Effector memory CD8-positive, alpha-beta T cell (primary cell): ENCODE measurements around the gene PRKCQ.
"Not testable (repeated sequence)": the region's sequence is repeated elsewhere in the genome, so short reads cannot be mapped to it uniquely, and the experiment has no call there.

Experiments
- ATAC-seq: fragments of 150-1000 bp; cut with Tn5 transposase; replicated peaks from 2 replicates; pipeline ENCODE4 v1.10.0; 2021; ENCODE audit warnings: mild to moderate bottlenecking, moderate library complexity
- DNase-seq, 3 experiments: peaks; one replicate each; pipeline ENCODE4 v3.0.0; 2021
- H3K27ac Mint-ChIP-seq, 2 donors: one replicate each; pipeline ENCODE4 v1.8.0; 2022; ENCODE audit warnings: mild to moderate bottlenecking in 2 of 2, mixed read lengths in 2 of 2, moderate library complexity in 2 of 2
- H3K27me3 Mint-ChIP-seq, 2 donors: one replicate each; pipeline ENCODE4 v1.8.0; 2022; ENCODE audit warnings: mixed read lengths in 2 of 2
- H3K36me3 Mint-ChIP-seq: one replicate; pipeline ENCODE4 v1.8.0; 2022; ENCODE audit warnings: mild to moderate bottlenecking, moderate library complexity, mixed read lengths; ENCODE audit not compliant: insufficient read depth
- H3K4me1 Mint-ChIP-seq, 2 donors: one replicate each; pipeline ENCODE4 v1.8.0; 2022; ENCODE audit warnings: low read depth in 2 of 2, mixed read lengths in 2 of 2
- H3K4me3 Mint-ChIP-seq, 2 donors: one replicate each; pipeline ENCODE4 v1.8.0; 2022; ENCODE audit warnings: mild to moderate bottlenecking in 2 of 2, mixed read lengths in 2 of 2, moderate library complexity in 2 of 2
- H3K9me3 Mint-ChIP-seq, 2 donors: one replicate each; pipeline ENCODE4 v1.8.0; 2022; ENCODE audit warnings: mixed read lengths in 2 of 2

Gene PRKCQ

DNA sequence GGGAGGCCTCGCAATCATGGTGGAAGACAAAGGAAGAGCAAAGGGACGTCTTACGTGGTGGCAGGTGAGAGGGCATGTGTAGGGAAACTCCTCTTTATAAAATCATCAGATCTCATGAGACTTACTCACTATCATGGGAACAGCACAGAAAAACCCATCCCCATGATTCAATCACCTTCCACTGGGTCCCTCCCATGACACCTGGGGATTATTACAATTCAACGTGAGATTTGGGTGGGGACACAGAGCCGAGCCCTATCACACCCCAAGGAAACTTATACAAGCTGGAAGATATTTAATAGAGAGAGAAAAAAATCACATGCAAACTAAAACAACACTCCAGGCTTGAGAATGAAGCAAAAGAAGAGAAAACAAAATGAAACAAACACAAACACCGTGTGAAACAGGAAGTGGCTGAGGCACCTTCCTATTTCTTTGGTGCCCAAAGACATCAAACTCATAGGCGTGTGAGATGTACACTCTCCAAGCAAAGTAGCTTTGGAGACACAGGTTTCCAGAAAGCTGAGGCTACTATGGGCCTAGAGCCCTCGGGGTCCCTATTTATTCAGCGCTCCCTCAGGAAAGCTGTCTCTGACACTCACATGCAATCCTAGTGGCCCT lies 97.2 kb downstream of the PRKCQ start:
- Mint-ChIP-seq H3K27ac (peak overlapping the region; percentile 90 to 93), H3K36me3 (peaks cover 75% of the 10 kb centered on the region), H3K9me3 (no peaks in the 10 kb centered on the region), H3K27me3 (no peaks in the 10 kb centered on the region), H3K4me3 (peak overlapping the region; percentile 45 to 56), H3K4me1 (peaks cover 29 to 54% of the 10 kb centered on the region in 2 donors)
- ATAC-seq: peak; percentile 90
- DNase-seq: no peak

DNA sequence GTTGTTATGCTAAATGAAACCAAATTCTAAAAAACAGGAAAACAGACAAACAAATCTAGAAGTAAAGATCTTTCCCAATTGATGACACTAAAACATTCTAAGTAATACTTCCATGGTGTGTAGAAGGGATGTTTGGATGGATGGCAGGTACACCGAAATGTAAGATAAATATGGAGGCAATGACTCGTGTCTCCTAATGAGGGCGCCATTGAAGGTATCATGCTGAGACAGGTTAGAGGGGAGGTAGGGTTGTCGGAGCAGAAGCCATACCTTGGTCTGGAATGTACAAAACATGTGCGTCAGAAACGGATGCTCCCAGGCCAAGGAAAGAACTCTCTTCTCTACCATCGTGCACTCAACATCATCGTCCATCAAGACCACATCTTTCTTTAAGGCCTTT lies 101.4 kb downstream of the PRKCQ start:
- no peak overlapping the region for H3K4me3 Mint-ChIP-seq
- peak overlapping the region in 1 of 2 donors; percentile 38 for H3K27ac Mint-ChIP-seq
- DNase-seq (no peak), ATAC-seq (no peak)
- H3K9me3 Mint-ChIP-seq: no peaks in the 10 kb centered on the region
- H3K36me3 Mint-ChIP-seq: peaks cover 75% of the 10 kb centered on the region
- peaks cover 22 to 40% of the 10 kb centered on the region in 2 donors for H3K4me1 Mint-ChIP-seq
- H3K27me3 Mint-ChIP-seq: no peaks in the 10 kb centered on the region

DNA sequence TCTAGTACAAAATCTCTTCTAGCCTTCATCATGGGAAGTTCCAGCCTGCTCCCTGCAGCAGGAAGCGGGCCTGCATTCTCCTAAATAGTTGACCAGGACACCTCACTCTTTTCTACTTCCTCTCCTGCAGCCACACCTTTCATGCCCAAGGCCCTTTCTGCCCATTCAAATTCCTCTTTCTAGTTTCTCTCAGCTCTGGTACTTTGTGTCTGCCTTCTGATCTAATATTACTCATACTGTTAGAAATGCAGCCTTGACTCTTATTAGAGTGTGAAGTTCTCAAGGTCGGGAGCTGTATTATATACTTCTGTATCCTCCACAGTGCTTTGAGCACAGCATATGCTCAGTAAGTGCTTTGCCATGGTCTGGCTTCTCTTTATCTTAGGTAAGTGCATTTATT lies 103.1 kb downstream of the PRKCQ start:
- DNase-seq (no peak), ATAC-seq (no peak)
- Mint-ChIP-seq H3K9me3 (no peaks in the 10 kb centered on the region), H3K36me3 (peaks cover 72% of the 10 kb centered on the region), H3K4me1 (peaks cover 18 to 33% of the 10 kb centered on the region in 2 donors), H3K27me3 (no peaks in the 10 kb centered on the region), H3K27ac (no peak overlapping the region), H3K4me3 (no peak overlapping the region)

DNA sequence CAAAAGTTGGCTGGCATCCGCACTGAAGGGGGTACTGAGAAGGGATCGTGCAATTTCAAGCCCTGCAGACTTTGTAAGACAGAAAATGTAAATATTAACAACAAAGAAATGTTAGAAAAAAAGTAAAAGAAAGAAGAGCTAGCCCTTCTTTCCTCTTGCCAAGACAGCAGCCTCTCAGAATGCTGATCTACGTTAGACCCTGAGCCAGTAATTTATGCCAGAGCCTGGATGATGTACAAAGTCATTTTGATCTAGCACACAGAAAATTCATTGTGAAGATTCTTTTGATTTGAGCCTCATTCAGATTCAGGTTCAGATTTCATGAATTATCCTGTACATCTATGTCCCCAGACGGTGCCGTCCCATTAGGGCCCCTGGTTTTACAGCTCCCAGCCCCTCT lies 105.2 kb downstream of the PRKCQ start:
- Mint-ChIP-seq H3K36me3 (peaks cover 75% of the 10 kb centered on the region), H3K9me3 (no peaks in the 10 kb centered on the region), H3K27ac (peak overlapping the region; percentile 99), H3K4me1 (peaks cover 28 to 40% of the 10 kb centered on the region in 2 donors), H3K27me3 (no peaks in the 10 kb centered on the region), H3K4me3 (peak overlapping the region in 1 of 2 donors; percentile 89)
- ATAC-seq (no peak), DNase-seq (no peak)

DNA sequence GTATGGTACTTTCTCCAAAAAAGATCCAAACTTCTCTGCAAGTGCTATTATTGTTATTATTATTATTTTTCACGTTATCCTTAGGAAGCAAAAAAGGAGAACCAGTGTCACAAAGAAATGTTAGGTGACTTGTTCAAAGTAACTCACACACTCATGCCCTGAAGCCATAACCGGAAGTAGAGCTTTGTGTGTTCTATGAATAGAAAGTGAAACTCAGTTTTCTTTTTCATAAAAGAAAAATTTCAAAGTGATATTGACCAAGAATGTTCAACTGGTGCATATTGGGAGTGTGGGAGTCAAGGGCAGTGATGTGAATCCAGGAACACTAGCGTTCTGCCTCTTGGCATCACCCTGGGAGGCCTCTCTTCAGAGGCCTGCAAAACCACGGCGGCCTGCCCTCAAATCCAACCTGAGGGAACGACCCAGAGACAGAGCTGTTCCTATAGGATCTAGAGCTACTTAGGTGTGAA lies 106.1 kb downstream of the PRKCQ start:
- Mint-ChIP-seq H3K9me3 (no peaks in the 10 kb centered on the region), H3K27me3 (no peaks in the 10 kb centered on the region), H3K27ac (peak overlapping the region; percentile 99), H3K4me3 (peak overlapping the region; percentile 89 to 92), H3K4me1 (peaks cover 28 to 43% of the 10 kb centered on the region in 2 donors), H3K36me3 (peaks cover 70% of the 10 kb centered on the region)
- DNase-seq: no peak
- ATAC-seq: peak; percentile 82

DNA sequence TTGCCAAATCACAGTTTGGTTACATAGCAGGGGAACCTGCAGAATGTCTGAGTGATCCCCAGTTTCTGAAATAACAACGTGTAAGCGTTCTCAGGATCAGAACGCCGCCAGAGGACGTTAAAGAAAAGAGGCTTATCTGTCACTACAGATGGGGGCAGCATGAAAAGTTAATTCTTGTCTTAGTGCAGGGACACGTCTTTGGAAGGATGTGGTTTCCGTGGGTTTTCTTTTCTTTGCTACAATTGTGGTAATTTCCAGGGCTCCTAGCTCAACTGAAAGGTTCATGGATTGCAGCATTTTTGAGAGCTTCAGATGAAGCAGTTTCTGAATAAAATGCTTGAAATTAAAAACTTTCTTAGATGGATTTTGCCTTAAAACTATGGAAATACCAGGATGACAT lies 106.6 kb downstream of the PRKCQ start:
- H3K4me3 Mint-ChIP-seq: peak overlapping the region; percentile 73 to 89
- no peaks in the 10 kb centered on the region for H3K9me3 Mint-ChIP-seq
- peaks cover 28 to 44% of the 10 kb centered on the region in 2 donors for H3K4me1 Mint-ChIP-seq
- DNase-seq (peak; percentile 48 to 60 (median 53)), ATAC-seq (peak; percentile 91)
- H3K27me3 Mint-ChIP-seq: no peaks in the 10 kb centered on the region
- peak overlapping the region; percentile 99 for H3K27ac Mint-ChIP-seq
- peaks cover 67% of the 10 kb centered on the region for H3K36me3 Mint-ChIP-seq

DNA sequence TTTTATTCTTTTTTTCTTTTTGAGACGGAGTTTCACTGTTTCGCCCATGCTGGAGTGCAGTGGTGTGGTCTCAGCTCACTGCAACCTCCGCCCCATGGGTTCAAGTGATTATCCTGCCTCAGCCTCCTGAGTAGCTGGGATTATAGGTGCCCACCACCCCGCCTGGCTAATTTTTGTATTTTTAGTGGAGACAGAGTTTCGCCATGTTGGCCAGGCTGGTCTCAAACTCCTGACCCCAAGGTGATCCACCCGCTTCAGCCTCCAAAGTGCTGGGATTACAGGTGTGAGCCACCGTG lies 107.4 kb downstream of the PRKCQ start:
- H3K9me3 Mint-ChIP-seq, ATAC-seq, DNase-seq, H3K27me3 Mint-ChIP-seq: not testable (repeated sequence)
- peaks cover 65% of the 10 kb centered on the region for H3K36me3 Mint-ChIP-seq
- H3K4me3 Mint-ChIP-seq: peak overlapping the region; percentile 73 to 89
- peaks cover 28 to 48% of the 10 kb centered on the region in 2 donors for H3K4me1 Mint-ChIP-seq
- peak overlapping the region; percentile 99 for H3K27ac Mint-ChIP-seq

DNA sequence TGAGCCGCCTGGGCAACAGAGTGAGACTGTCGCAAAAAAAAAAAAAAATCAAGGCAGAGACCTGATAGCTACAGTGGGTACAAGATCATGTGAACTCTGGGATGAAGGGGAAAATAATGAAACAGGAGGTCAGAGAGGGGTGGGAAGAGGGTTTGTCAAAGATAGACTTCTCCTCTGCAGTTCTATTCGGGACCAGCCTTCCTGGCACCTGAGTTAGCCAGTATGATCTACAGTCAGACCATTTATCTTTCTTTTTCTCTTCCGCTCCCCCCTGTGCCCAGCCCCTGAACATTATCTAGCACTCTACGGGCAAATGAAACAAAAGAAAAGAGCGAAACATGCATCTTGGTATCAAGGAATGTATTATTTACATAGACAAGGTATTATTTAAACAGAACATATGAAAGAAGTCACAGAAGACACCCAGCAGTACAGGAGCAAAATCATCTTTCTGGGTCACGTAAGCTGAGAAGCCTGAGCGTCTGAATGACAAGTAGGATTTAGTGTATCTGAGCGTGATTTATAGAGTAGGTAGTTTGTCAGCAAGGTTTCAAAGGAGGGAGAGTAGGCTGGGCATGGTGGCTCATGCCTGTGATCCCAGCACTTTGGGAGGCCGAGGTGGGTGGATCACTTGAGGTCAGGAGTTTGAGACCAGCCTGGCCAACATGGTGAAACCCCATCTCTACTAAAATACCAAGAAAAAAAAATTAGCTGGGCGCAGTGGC lies 109.0 kb downstream of the PRKCQ start:
- Mint-ChIP-seq H3K27ac (peak overlapping the region; percentile 88 to 99), H3K4me1 (peaks cover 29 to 56% of the 10 kb centered on the region in 2 donors), H3K9me3 (no peaks in the 10 kb centered on the region), H3K27me3 (no peaks in the 10 kb centered on the region), H3K36me3 (peaks cover 55% of the 10 kb centered on the region), H3K4me3 (no peak overlapping the region)
- DNase-seq (no peak), ATAC-seq (no peak)

DNA sequence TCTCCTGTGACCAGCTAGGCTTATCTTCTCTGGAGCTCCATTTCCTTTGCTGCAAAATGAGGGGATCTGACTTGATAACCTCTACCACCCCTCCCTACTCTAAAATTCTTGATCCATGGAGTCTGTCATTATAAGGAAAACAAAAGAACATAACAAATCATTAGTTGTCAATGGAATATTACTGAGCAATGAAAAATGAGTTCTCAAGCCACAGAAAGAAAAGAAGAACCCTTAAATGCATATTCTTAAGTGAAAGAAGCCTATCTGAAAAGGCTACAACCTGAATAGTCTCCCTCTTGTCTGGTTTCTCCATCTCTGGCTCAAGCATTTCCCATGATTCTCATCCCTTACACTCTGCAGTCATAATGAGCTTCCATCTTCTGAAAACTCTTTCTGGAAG lies 110.4 kb downstream of the PRKCQ start:
- Mint-ChIP-seq H3K27ac (peak overlapping the region in 1 of 2 donors; percentile 88), H3K4me1 (peaks cover 31 to 57% of the 10 kb centered on the region in 2 donors), H3K27me3 (no peaks in the 10 kb centered on the region), H3K4me3 (no peak overlapping the region), H3K9me3 (no peaks in the 10 kb centered on the region), H3K36me3 (peaks cover 57% of the 10 kb centered on the region)
- ATAC-seq (no peak), DNase-seq (no peak)

DNA sequence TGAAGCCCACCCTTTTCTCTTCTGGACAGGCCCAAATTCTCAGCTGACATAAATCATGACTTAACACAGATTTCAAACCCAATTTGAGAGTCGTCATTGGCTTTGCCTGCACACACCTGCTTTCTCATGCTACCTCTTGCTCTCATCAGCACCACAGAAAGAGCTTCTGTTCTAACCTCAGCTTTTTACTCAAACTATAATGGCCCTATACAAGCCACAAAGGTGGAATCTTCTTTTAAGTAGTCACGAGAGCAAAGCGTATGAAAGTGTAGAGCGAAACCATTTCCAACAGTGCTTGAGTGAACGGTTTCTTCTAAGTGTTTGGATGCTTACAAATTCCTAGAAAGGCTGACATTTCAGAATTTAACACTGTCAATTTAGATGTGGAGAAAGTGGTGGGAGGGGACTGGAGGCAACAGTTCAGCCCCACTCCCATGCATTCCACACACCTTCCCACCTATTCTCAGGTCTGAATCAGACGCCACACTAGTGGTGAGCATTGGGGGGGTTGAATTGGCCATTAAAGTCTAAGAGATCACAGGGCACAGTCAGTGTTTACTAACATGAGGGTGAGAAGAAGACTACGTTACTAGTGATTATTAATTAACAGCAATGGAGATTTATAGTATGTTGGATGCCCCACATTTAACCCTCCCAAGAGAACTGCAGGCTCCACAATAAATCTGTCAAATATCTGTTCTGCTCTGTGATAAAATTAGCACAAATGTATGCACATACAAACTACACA lies 114.0 kb downstream of the PRKCQ start:
- peak overlapping the region; percentile 75 to 78 for H3K27ac Mint-ChIP-seq
- peaks cover 14 to 37% of the 10 kb centered on the region in 2 donors for H3K4me1 Mint-ChIP-seq
- peaks cover 0 to 2% of the 10 kb centered on the region in 2 donors for H3K9me3 Mint-ChIP-seq
- DNase-seq (no peak), ATAC-seq (no peak)
- H3K27me3 Mint-ChIP-seq: no peaks in the 10 kb centered on the region
- peaks cover 63% of the 10 kb centered on the region for H3K36me3 Mint-ChIP-seq
- no peak overlapping the region for H3K4me3 Mint-ChIP-seq

DNA sequence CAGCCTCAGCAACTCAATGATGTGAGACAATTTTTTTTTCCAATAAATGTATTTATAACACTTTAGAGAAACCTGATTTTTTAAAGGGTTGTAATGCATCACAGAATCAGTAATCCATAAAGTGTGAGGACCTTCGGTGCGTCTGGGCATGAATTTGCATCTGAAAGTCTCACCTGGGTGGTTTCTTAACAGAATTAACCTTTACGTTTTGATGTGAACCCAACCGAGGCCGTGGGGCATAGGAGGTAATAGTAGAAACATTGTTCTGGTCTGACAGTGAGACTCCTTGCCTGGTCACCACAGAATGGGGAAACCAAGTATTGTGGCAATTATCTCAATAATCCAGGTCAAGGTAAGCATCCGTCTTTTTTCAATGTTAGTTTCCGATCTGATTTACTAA lies 114.6 kb downstream of the PRKCQ start:
- Mint-ChIP-seq H3K36me3 (peaks cover 63% of the 10 kb centered on the region), H3K27me3 (no peaks in the 10 kb centered on the region), H3K9me3 (peaks cover 0 to 7% of the 10 kb centered on the region in 2 donors), H3K27ac (no peak overlapping the region), H3K4me3 (no peak overlapping the region), H3K4me1 (peaks cover 11 to 35% of the 10 kb centered on the region in 2 donors)
- DNase-seq (no peak), ATAC-seq (no peak)

DNA sequence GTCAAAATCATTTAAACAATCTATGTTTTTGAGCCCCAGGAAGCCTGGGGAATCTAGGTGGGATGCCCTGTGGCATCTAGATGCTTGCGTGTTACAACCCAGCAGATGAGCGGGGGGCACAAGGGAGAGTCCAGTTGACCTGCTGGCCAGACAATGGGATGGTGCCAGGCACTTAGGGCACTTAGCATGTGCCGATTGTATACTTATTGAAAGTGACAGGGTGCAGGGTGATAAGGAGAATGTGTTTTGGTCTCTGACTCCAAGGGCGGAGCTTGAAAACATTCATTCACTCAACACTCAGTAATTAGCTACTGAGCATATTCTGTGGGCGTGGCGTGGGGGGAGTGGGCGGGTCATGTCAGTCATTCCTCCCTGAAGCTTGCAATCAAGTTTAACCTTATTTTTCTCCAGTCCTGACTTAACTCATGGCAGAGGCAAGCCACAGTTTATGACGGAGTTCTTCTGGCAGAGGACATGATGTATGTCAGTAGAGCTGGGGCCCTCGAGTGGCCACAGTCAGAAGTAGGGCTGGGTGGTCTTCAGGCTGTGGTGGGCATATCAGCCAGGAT lies 115.1 kb downstream of the PRKCQ start:
- ATAC-seq (no peak), DNase-seq (no peak)
- H3K27me3 Mint-ChIP-seq: no peaks in the 10 kb centered on the region
- H3K4me3 Mint-ChIP-seq: no peak overlapping the region
- H3K9me3 Mint-ChIP-seq: peaks cover 0 to 7% of the 10 kb centered on the region in 2 donors
- peaks cover 65% of the 10 kb centered on the region for H3K36me3 Mint-ChIP-seq
- H3K4me1 Mint-ChIP-seq: peaks cover 6 to 31% of the 10 kb centered on the region in 2 donors
- H3K27ac Mint-ChIP-seq: no peak overlapping the region

DNA sequence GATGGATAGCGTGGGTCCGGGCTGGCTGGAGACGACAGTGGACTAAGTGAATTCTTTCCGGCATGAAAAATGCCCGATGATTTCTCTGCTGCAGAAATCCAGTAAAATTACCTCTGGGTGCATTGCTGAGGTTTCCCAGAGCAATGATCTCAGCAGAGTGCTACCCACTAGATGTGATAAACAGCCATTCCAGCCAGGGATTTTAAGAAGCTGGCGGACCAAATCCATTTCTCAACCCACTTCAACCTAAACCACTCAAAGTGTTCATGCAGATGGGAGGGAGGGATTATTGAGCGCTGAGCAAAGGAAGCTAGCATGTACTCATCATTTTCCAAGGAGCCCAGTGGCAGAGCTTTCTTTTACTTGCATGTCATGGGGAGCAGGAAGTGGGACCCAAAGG lies 116.7 kb downstream of the PRKCQ start:
- DNase-seq (no peak), ATAC-seq (no peak)
- Mint-ChIP-seq H3K27me3 (no peaks in the 10 kb centered on the region), H3K4me3 (no peak overlapping the region), H3K9me3 (peaks cover 0 to 7% of the 10 kb centered on the region in 2 donors), H3K36me3 (peaks cover 73% of the 10 kb centered on the region), H3K4me1 (peaks cover 10 to 29% of the 10 kb centered on the region in 2 donors), H3K27ac (no peak overlapping the region)
